ENCODE data around the gene CLDN34.

The CLDN34 gene

GRCh38 chrX:9953396-9953795 is 13.8 kb upstream of the CLDN34 start:
- H3K4me2 ChIP-seq (ENCODE audit: insufficient read depth, low read length, poor library complexity, severe bottlenecking) = no peak overlapping the region
- H2AFZ ChIP-seq (ENCODE audit: low read length) = no peak overlapping the region
- H3K27me3 ChIP-seq (ENCODE audit: control insufficient read depth in 3 of 3, insufficient read depth in 3 of 3, low read depth in 1 of 3, low read length in 3 of 3) = no peaks in the 10 kb centered on the region
- H3K9me3 ChIP-seq (replicated peaks in 1 of 2; ENCODE audit: control insufficient read depth in 2 of 2, insufficient read depth in 1 of 2, low read depth in 1 of 2, low read length in 2 of 2) = peaks cover 0 to 15% of the 10 kb centered on the region in 2 donors
- no CpG with 5 or more reads among the region's 2 CpGs for whole genome bisulfite sequencing, 2 donors (ENCODE audit: extremely low coverage in 2 of 2, insufficient read length in 2 of 2, insufficient replicate concordance in 1 of 2)
- no peak overlapping the region for H2BK15ac ChIP-seq (ENCODE audit: low read length)
- no peak overlapping the region for H3K9ac ChIP-seq (ENCODE audit: low read depth, low read length, poor library complexity)
- H4K91ac ChIP-seq (ENCODE audit: low read depth, low read length, poor library complexity) = no peak overlapping the region
- H2BK12ac ChIP-seq (ENCODE audit: low read length) = no peak overlapping the region
- no peaks in the 10 kb centered on the region for H3K79me1 ChIP-seq (ENCODE audit: low read depth, low read length)
- H3K4me3 ChIP-seq (ENCODE audit: low read length in 2 of 2) = no peak overlapping the region
- no peak overlapping the region for H2AK5ac ChIP-seq (ENCODE audit: low read depth, low read length)
- no peak overlapping the region for H4K8ac ChIP-seq (ENCODE audit: low read depth, low read length)
- no peak overlapping the region for H3K27ac ChIP-seq (replicated peaks; ENCODE audit: low read length)
- H3K36me3 ChIP-seq (replicated peaks in 1 of 2; ENCODE audit: control insufficient read depth in 2 of 2, insufficient read depth in 2 of 2, low read length in 2 of 2) = peaks cover 3 to 20% of the 10 kb centered on the region in 2 donors
- no peak overlapping the region for H2BK5ac ChIP-seq (ENCODE audit: low read length)
- H3K14ac ChIP-seq (ENCODE audit: low read length) = no peak overlapping the region
- no peak for DNase-seq (ENCODE audit: low spot score)
- no peak overlapping the region for H2BK120ac ChIP-seq (ENCODE audit: low read depth, low read length)
- no peak overlapping the region for H3K23ac ChIP-seq (ENCODE audit: low read depth, low read length, poor library complexity)
- no peak overlapping the region for H3K18ac ChIP-seq (ENCODE audit: low read length)
- no peaks in the 10 kb centered on the region for H3K4me1 ChIP-seq (ENCODE audit: control insufficient read depth in 2 of 2, insufficient read depth in 1 of 2, low read depth in 1 of 2, low read length in 2 of 2)
- no peak overlapping the region for H3K4ac ChIP-seq (ENCODE audit: low read length)

GRCh38 chrX:9955506-9955905 is 11.7 kb upstream of the CLDN34 start:
- H2BK120ac ChIP-seq (ENCODE audit: low read depth, low read length) = no peak overlapping the region
- WGBS, 2 donors (ENCODE audit: extremely low coverage in 2 of 2, insufficient read length in 2 of 2, insufficient replicate concordance in 1 of 2) = no CpG with 5 or more reads among the region's 6 CpGs
- no peak overlapping the region for H3K9ac ChIP-seq (ENCODE audit: low read depth, low read length, poor library complexity)

GRCh38 chrX:9957743-9958142 is 9.4 kb upstream of the CLDN34 start:
- H3K27ac ChIP-seq (replicated peaks; ENCODE audit: low read length) = no peak overlapping the region
- H2BK5ac ChIP-seq (ENCODE audit: low read length) = no peak overlapping the region
- H3K23ac ChIP-seq (ENCODE audit: low read depth, low read length, poor library complexity) = no peak overlapping the region
- no peak overlapping the region for H4K91ac ChIP-seq (ENCODE audit: low read depth, low read length, poor library complexity)
- no peak overlapping the region for H3K14ac ChIP-seq (ENCODE audit: low read length)
- H3K4ac ChIP-seq (ENCODE audit: low read length) = no peak overlapping the region
- H3K18ac ChIP-seq (ENCODE audit: low read length) = no peak overlapping the region
- no peaks in the 10 kb centered on the region for H3K36me3 ChIP-seq (replicated peaks in 1 of 2; ENCODE audit: control insufficient read depth in 2 of 2, insufficient read depth in 2 of 2, low read length in 2 of 2)
- H3K9me3 ChIP-seq (replicated peaks in 1 of 2; ENCODE audit: control insufficient read depth in 2 of 2, insufficient read depth in 1 of 2, low read depth in 1 of 2, low read length in 2 of 2) = peaks cover 0 to 9% of the 10 kb centered on the region in 2 donors
- H3K27me3 ChIP-seq (ENCODE audit: control insufficient read depth in 3 of 3, insufficient read depth in 3 of 3, low read depth in 1 of 3, low read length in 3 of 3) = no peaks in the 10 kb centered on the region
- DNase-seq (ENCODE audit: low spot score) = no peak
- H2AFZ ChIP-seq (ENCODE audit: low read length) = no peak overlapping the region
- no peaks in the 10 kb centered on the region for H3K79me1 ChIP-seq (ENCODE audit: low read depth, low read length)
- no peak overlapping the region for H2AK5ac ChIP-seq (ENCODE audit: low read depth, low read length)
- H3K4me3 ChIP-seq (ENCODE audit: low read length in 2 of 2) = no peak overlapping the region
- no CpG with 5 or more reads among the region's 9 CpGs for WGBS, 2 donors (ENCODE audit: extremely low coverage in 2 of 2, insufficient read length in 2 of 2, insufficient replicate concordance in 1 of 2)
- H2BK12ac ChIP-seq (ENCODE audit: low read length) = no peak overlapping the region
- H3K4me1 ChIP-seq (ENCODE audit: control insufficient read depth in 2 of 2, insufficient read depth in 1 of 2, low read depth in 1 of 2, low read length in 2 of 2) = no peaks in the 10 kb centered on the region
- H3K4me2 ChIP-seq (ENCODE audit: insufficient read depth, low read length, poor library complexity, severe bottlenecking) = no peak overlapping the region
- no peak overlapping the region for H4K8ac ChIP-seq (ENCODE audit: low read depth, low read length)
- H2BK120ac ChIP-seq (ENCODE audit: low read depth, low read length) = no peak overlapping the region
- no peak overlapping the region for H2BK15ac ChIP-seq (ENCODE audit: low read length)
- H3K9ac ChIP-seq (ENCODE audit: low read depth, low read length, poor library complexity) = no peak overlapping the region

More at GRCh38 chrX:9955506-9955905, 11.7 kb upstream of the CLDN34 start:
- no peak overlapping the region for H3K4me3 ChIP-seq (ENCODE audit: low read length in 2 of 2)
- no peak overlapping the region for H4K91ac ChIP-seq (ENCODE audit: low read depth, low read length, poor library complexity)
- no peak overlapping the region for H2BK5ac ChIP-seq (ENCODE audit: low read length)
- H3K27me3 ChIP-seq (ENCODE audit: control insufficient read depth in 3 of 3, insufficient read depth in 3 of 3, low read depth in 1 of 3, low read length in 3 of 3) = no peaks in the 10 kb centered on the region
- H2AFZ ChIP-seq (ENCODE audit: low read length) = no peak overlapping the region
- no peak overlapping the region for H2BK12ac ChIP-seq (ENCODE audit: low read length)
- H2BK15ac ChIP-seq (ENCODE audit: low read length) = no peak overlapping the region
- H3K18ac ChIP-seq (ENCODE audit: low read length) = no peak overlapping the region
- no peaks in the 10 kb centered on the region for H3K4me1 ChIP-seq (ENCODE audit: control insufficient read depth in 2 of 2, insufficient read depth in 1 of 2, low read depth in 1 of 2, low read length in 2 of 2)
- no peaks in the 10 kb centered on the region for H3K36me3 ChIP-seq (replicated peaks in 1 of 2; ENCODE audit: control insufficient read depth in 2 of 2, insufficient read depth in 2 of 2, low read length in 2 of 2)
- no peak overlapping the region for H4K8ac ChIP-seq (ENCODE audit: low read depth, low read length)
- H3K14ac ChIP-seq (ENCODE audit: low read length) = no peak overlapping the region
- no peak overlapping the region for H2AK5ac ChIP-seq (ENCODE audit: low read depth, low read length)
- H3K79me1 ChIP-seq (ENCODE audit: low read depth, low read length) = no peaks in the 10 kb centered on the region
- no peak for DNase-seq (ENCODE audit: low spot score)
- no peak overlapping the region for H3K4me2 ChIP-seq (ENCODE audit: insufficient read depth, low read length, poor library complexity, severe bottlenecking)
- no peak overlapping the region for H3K27ac ChIP-seq (replicated peaks; ENCODE audit: low read length)
- H3K9me3 ChIP-seq (replicated peaks in 1 of 2; ENCODE audit: control insufficient read depth in 2 of 2, insufficient read depth in 1 of 2, low read depth in 1 of 2, low read length in 2 of 2) = peaks cover 0 to 15% of the 10 kb centered on the region in 2 donors
- H3K23ac ChIP-seq (ENCODE audit: low read depth, low read length, poor library complexity) = no peak overlapping the region
- H3K4ac ChIP-seq (ENCODE audit: low read length) = no peak overlapping the region

GRCh38 chrX:9958183-9958582 is 9.0 kb upstream of the CLDN34 start:
- H2BK15ac ChIP-seq (ENCODE audit: low read length) = no peak overlapping the region
- no peak overlapping the region for H4K8ac ChIP-seq (ENCODE audit: low read depth, low read length)
- H3K27me3 ChIP-seq (ENCODE audit: control insufficient read depth in 3 of 3, insufficient read depth in 3 of 3, low read depth in 1 of 3, low read length in 3 of 3) = no peaks in the 10 kb centered on the region
- peaks cover 0 to 4% of the 10 kb centered on the region in 2 donors for H3K9me3 ChIP-seq (replicated peaks in 1 of 2; ENCODE audit: control insufficient read depth in 2 of 2, insufficient read depth in 1 of 2, low read depth in 1 of 2, low read length in 2 of 2)
- H3K4me1 ChIP-seq (ENCODE audit: control insufficient read depth in 2 of 2, insufficient read depth in 1 of 2, low read depth in 1 of 2, low read length in 2 of 2) = no peaks in the 10 kb centered on the region
- no peak overlapping the region for H2AK5ac ChIP-seq (ENCODE audit: low read depth, low read length)
- H3K36me3 ChIP-seq (replicated peaks in 1 of 2; ENCODE audit: control insufficient read depth in 2 of 2, insufficient read depth in 2 of 2, low read length in 2 of 2) = no peaks in the 10 kb centered on the region
- H3K27ac ChIP-seq (replicated peaks; ENCODE audit: low read length) = no peak overlapping the region
- no peak overlapping the region for H3K23ac ChIP-seq (ENCODE audit: low read depth, low read length, poor library complexity)
- no peak overlapping the region for H4K91ac ChIP-seq (ENCODE audit: low read depth, low read length, poor library complexity)
- H2BK12ac ChIP-seq (ENCODE audit: low read length) = no peak overlapping the region
- no peak overlapping the region for H3K4me2 ChIP-seq (ENCODE audit: insufficient read depth, low read length, poor library complexity, severe bottlenecking)
- no peak overlapping the region for H2AFZ ChIP-seq (ENCODE audit: low read length)
- H2BK120ac ChIP-seq (ENCODE audit: low read depth, low read length) = no peak overlapping the region
- no peak for DNase-seq (ENCODE audit: low spot score)
- H3K9ac ChIP-seq (ENCODE audit: low read depth, low read length, poor library complexity) = no peak overlapping the region
- no peak overlapping the region for H3K18ac ChIP-seq (ENCODE audit: low read length)
- no CpG with 5 or more reads among the region's 5 CpGs for WGBS, 2 donors (ENCODE audit: extremely low coverage in 2 of 2, insufficient read length in 2 of 2, insufficient replicate concordance in 1 of 2)
- H3K14ac ChIP-seq (ENCODE audit: low read length) = no peak overlapping the region
- H3K79me1 ChIP-seq (ENCODE audit: low read depth, low read length) = no peaks in the 10 kb centered on the region
- no peak overlapping the region for H3K4me3 ChIP-seq (ENCODE audit: low read length in 2 of 2)
- H3K4ac ChIP-seq (ENCODE audit: low read length) = no peak overlapping the region
- no peak overlapping the region for H2BK5ac ChIP-seq (ENCODE audit: low read length)

Data from neuronal stem cell (in vitro differentiated cells).